Renal cortical epithelial cell (primary cell): ENCODE measurements around the gene PCSK9. TPM values are rescaled to one million over a fixed set of nuclear protein-coding genes. Genes with fewer than 3 reads are reported as not detected.
"Not testable (repeated sequence)": the region's sequence is repeated elsewhere in the genome, so short reads cannot be mapped to it uniquely, and the experiment has no call there.

ENCODE experiments used
- DNase-seq: peaks from one replicate; pipeline ENCODE4 v3.0.0-alpha.2; 2011; ENCODE audit warnings: low read depth
- total RNA-seq: library from RNA; depleted of rRNA; stranded (reverse); fragments of >200 nt; gene quantifications from 2 replicates; pipeline ENCODE4 v1.2.3, GENCODE V29; 2014

PCSK9 gene
- total RNA-seq, 1 donor from 2014 or later = 1.1 TPM

- DNase-seq = no peak
These were observed 40.3 kb downstream of the PCSK9 start for GRCh38 chr1:55079651-55080050.

GRCh38 chr1:55081188-55081904 is 42.0 kb downstream of the PCSK9 start:
- peak; percentile 73 for DNase-seq

- DNase-seq = no peak
These were observed 42.6 kb downstream of the PCSK9 start for GRCh38 chr1:55081905-55082296.

GRCh38 chr1:55084257-55084656 is 44.9 kb downstream of the PCSK9 start:
- DNase-seq = no peak

GRCh38 chr1:55087439-55087838 is 48.1 kb downstream of the PCSK9 start:
- no peak for DNase-seq

- no peak for DNase-seq
These were observed 49.1 kb downstream of the PCSK9 start for GRCh38 chr1:55088413-55088812.

- no peak for DNase-seq
These were observed 50.3 kb downstream of the PCSK9 start for GRCh38 chr1:55089683-55090082.

GRCh38 chr1:55092475-55092874 is 53.1 kb downstream of the PCSK9 start:
- no peak for DNase-seq

GRCh38 chr1:55095095-55095494 is 55.7 kb downstream of the PCSK9 start:
- DNase-seq = no peak

GRCh38 chr1:55103891-55104290 is 64.5 kb downstream of the PCSK9 start:
- peak; percentile 84 for DNase-seq

- peak; percentile 47 for DNase-seq
These were observed 67.8 kb downstream of the PCSK9 start for GRCh38 chr1:55107101-55107500.

GRCh38 chr1:55109005-55109404 is 69.7 kb downstream of the PCSK9 start:
- DNase-seq = not testable (repeated sequence)

Other genes with a start within 250 kb of the PCSK9 start
- gene TTC22, start 238.2 kb upstream of the PCSK9 start, total RNA-seq = 6.9 and 10.3 TPM in 2 replicates
- 383 and 608 TPM in 2 replicates for gene DHCR24, start 152.4 kb upstream of the PCSK9 start, total RNA-seq
- gene TMEM61, start 58.9 kb upstream of the PCSK9 start, total RNA-seq = 0.35 TPM in 1 of 2 replicates, not detected in the other
- 0.45 TPM in 1 of 2 replicates, not detected in the other for gene BSND, start 40.6 kb upstream of the PCSK9 start, total RNA-seq
- 44.8 and 79.9 TPM in 2 replicates for gene USP24, start 175.8 kb downstream of the PCSK9 start, total RNA-seq